WTC11 (cell line): ENCODE measurements around the gene CD79A. TPM values are rescaled to one million over a fixed set of nuclear protein-coding genes. Genes with fewer than 3 reads are reported as not detected.

Source experiments
- ATF1 ChIP-seq: sonication (generic); formaldehyde crosslinking; IDR thresholded peaks from 2 replicates; pipeline ENCODE4 v1.8.1; 2023; ENCODE audit warnings: mild to moderate bottlenecking, moderate library complexity, missing genetic modification reagents
- CREB1 ChIP-seq: sonication (generic); formaldehyde crosslinking; IDR thresholded peaks from 2 replicates; pipeline ENCODE4 v1.8.0; 2023; ENCODE audit warnings: mild to moderate bottlenecking, missing genetic modification reagents
- E2F4 ChIP-seq: sonication (generic); formaldehyde crosslinking; IDR thresholded peaks from 2 replicates; pipeline ENCODE4 v1.8.1; 2022; ENCODE audit warnings: low read depth, mild to moderate bottlenecking, moderate library complexity, missing genetic modification reagents, borderline replicate concordance
- E2F5 ChIP-seq: sonication (generic); formaldehyde crosslinking; IDR thresholded peaks from 2 replicates; pipeline ENCODE4 v1.8.1; 2022; ENCODE audit warnings: mild to moderate bottlenecking, moderate library complexity, missing genetic modification reagents
- ESRRA ChIP-seq: sonication (generic); formaldehyde crosslinking; IDR thresholded peaks from 2 replicates; pipeline ENCODE4 v1.8.1; 2022; ENCODE audit warnings: mild to moderate bottlenecking, missing genetic modification reagents, borderline replicate concordance
- FOXK1 ChIP-seq: sonication (generic); formaldehyde crosslinking; IDR thresholded peaks from 2 replicates; pipeline ENCODE4 v1.8.0; 2022; ENCODE audit warnings: mild to moderate bottlenecking, moderate library complexity, missing genetic modification reagents
- FOXP4 ChIP-seq: sonication (generic); formaldehyde crosslinking; IDR thresholded peaks from 2 replicates; pipeline ENCODE4 v1.8.0; 2022; ENCODE audit warnings: mild to moderate bottlenecking, missing genetic modification reagents
- GTF2I ChIP-seq: fragments of 250-450 bp; sonication (Bioruptor Pico); conservative IDR thresholded peaks from 2 replicates; pipeline ENCODE4 v1.4.0; 2021; ENCODE audit warnings: mild to moderate bottlenecking
- HMGA2 ChIP-seq: fragments of 250-450 bp; sonication (Bioruptor Pico); IDR thresholded peaks from 2 replicates; pipeline ENCODE4 v1.4.0; 2021; ENCODE audit warnings: mild to moderate bottlenecking, moderate library complexity
- IRF1 ChIP-seq: sonication (generic); formaldehyde crosslinking; IDR thresholded peaks from 2 replicates; pipeline ENCODE4 v1.8.0; 2023; ENCODE audit warnings: missing genetic modification reagents
- IRF2 ChIP-seq: sonication (generic); formaldehyde crosslinking; IDR thresholded peaks from 2 replicates; pipeline ENCODE4 v1.8.0; 2022; ENCODE audit warnings: low read depth, missing genetic modification reagents, borderline replicate concordance
- NR1H2 ChIP-seq: sonication (generic); formaldehyde crosslinking; IDR thresholded peaks from 2 replicates; pipeline ENCODE4 v1.9.0; 2021; ENCODE audit warnings: mild to moderate bottlenecking, moderate library complexity, missing genetic modification reagents
- NR2C2 ChIP-seq: sonication (generic); formaldehyde crosslinking; IDR thresholded peaks from 2 replicates; pipeline ENCODE4 v1.8.0; 2022; ENCODE audit warnings: mild to moderate bottlenecking, missing genetic modification reagents
- NR3C1 ChIP-seq: sonication (generic); formaldehyde crosslinking; conservative IDR thresholded peaks from 2 replicates; pipeline ENCODE4 v1.8.1; 2023; ENCODE audit warnings: low read depth, mild to moderate bottlenecking, missing genetic modification reagents
- OVOL2 ChIP-seq: fragments of 250-450 bp; sonication (Bioruptor Pico); IDR thresholded peaks from 2 replicates; pipeline ENCODE4 v1.9.0; 2021; ENCODE audit warnings: mild to moderate bottlenecking, borderline replicate concordance
- RELA ChIP-seq: sonication (generic); formaldehyde crosslinking; IDR thresholded peaks from 2 replicates; pipeline ENCODE4 v1.8.1; 2022; ENCODE audit warnings: missing genetic modification reagents, mild to moderate bottlenecking, borderline replicate concordance
- SOX15 ChIP-seq: fragments of 250-450 bp; sonication (Bioruptor Pico); IDR thresholded peaks from 2 replicates; pipeline ENCODE4 v1.9.0; 2021; ENCODE audit warnings: mild to moderate bottlenecking
- TCF7 ChIP-seq: sonication (generic); formaldehyde crosslinking; IDR thresholded peaks from 2 replicates; pipeline ENCODE4 v1.8.0; 2022; ENCODE audit warnings: mild to moderate bottlenecking, low read depth, missing genetic modification reagents, moderate library complexity
- TEAD4 ChIP-seq: sonication (generic); formaldehyde crosslinking; IDR thresholded peaks from 2 replicates; pipeline ENCODE4 v1.8.0; 2022; ENCODE audit warnings: mild to moderate bottlenecking, missing genetic modification reagents
- ZBTB43 ChIP-seq: sonication (generic); formaldehyde crosslinking; IDR thresholded peaks from 2 replicates; pipeline ENCODE4 v1.8.1; 2023; ENCODE audit warnings: mild to moderate bottlenecking, missing genetic modification reagents
- ZMAT4 ChIP-seq: fragments of 250-450 bp; sonication (Bioruptor Pico); IDR thresholded peaks from 2 replicates; pipeline ENCODE4 v1.9.0; 2021; ENCODE audit warnings: mild to moderate bottlenecking
- ZNF138 ChIP-seq: sonication (generic); formaldehyde crosslinking; conservative IDR thresholded peaks from 2 replicates; pipeline ENCODE4 v1.8.1; 2022; ENCODE audit warnings: mild to moderate bottlenecking, moderate library complexity, missing genetic modification reagents
- ZNF263 ChIP-seq: sonication (generic); formaldehyde crosslinking; IDR thresholded peaks from 2 replicates; pipeline ENCODE4 v1.8.1; 2022; ENCODE audit warnings: low read depth, mild to moderate bottlenecking, moderate library complexity, missing genetic modification reagents
- ZNF512 ChIP-seq: sonication (generic); formaldehyde crosslinking; IDR thresholded peaks from 2 replicates; pipeline ENCODE4 v1.8.1; 2022; ENCODE audit warnings: missing genetic modification reagents, borderline replicate concordance
- total RNA-seq: library from RNA; stranded (reverse); gene quantifications from 3 replicates; pipeline ENCODE4 v1.2.3, GENCODE V29; 2021
- TF ChIP-seq, protein P1 (sequence below): sonication (generic); formaldehyde crosslinking; IDR thresholded peaks from 2 replicates; pipeline ENCODE4 v1.8.1; 2023; ENCODE audit warnings: mild to moderate bottlenecking, missing genetic modification reagents, moderate library complexity
- TF ChIP-seq, protein P2 (sequence below): sonication (generic); formaldehyde crosslinking; IDR thresholded peaks from 2 replicates; pipeline ENCODE4 v1.8.1; 2022; ENCODE audit warnings: low read depth, missing genetic modification reagents, borderline replicate concordance
- TF ChIP-seq, protein P3 (sequence below): sonication (generic); formaldehyde crosslinking; conservative IDR thresholded peaks from 2 replicates; pipeline ENCODE4 v1.8.1; 2023; ENCODE audit warnings: mild to moderate bottlenecking, low read depth, missing genetic modification reagents, moderate library complexity

Gene CD79A
- total RNA-seq, 1 experiment from 2014 or later, result 0.42 TPM

- TF ChIP-seq E2F5 (CRISPR knock-in tag) (no peak), NR3C1 (CRISPR knock-in tag) (no peak), CREB1 (CRISPR knock-in tag) (0 out of 2 replicates have a peak, but pooled peaks have one; percentile 44), OVOL2 (CRISPR knock-in tag) (no peak), NR1H2 (CRISPR knock-in tag) (no peak), ZBTB43 (CRISPR knock-in tag) (0 out of 2 replicates have a peak, but pooled peaks have one; percentile 14), IRF2 (no peak), ZNF512 (CRISPR knock-in tag) (no peak), RELA (CRISPR knock-in tag) (peak; percentile 68), ESRRA (no peak), FOXP4 (no peak), ATF1 (CRISPR knock-in tag) (no peak), ZNF263 (no peak), TCF7 (CRISPR knock-in tag) (no peak), ZMAT4 (CRISPR knock-in tag) (no peak), GTF2I (no peak), HMGA2 (CRISPR knock-in tag) (no peak), E2F4 (no peak), FOXK1 (CRISPR knock-in tag) (no peak), ZNF138 (no peak), IRF1 (CRISPR knock-in tag) (no peak), SOX15 (no peak), NR2C2 (0 out of 2 replicates have a peak, but pooled peaks have one; percentile 37), TEAD4 (peak; percentile 43; the same call in 1 of the 2 replicates)
- TF ChIP-seq, protein P1, sequence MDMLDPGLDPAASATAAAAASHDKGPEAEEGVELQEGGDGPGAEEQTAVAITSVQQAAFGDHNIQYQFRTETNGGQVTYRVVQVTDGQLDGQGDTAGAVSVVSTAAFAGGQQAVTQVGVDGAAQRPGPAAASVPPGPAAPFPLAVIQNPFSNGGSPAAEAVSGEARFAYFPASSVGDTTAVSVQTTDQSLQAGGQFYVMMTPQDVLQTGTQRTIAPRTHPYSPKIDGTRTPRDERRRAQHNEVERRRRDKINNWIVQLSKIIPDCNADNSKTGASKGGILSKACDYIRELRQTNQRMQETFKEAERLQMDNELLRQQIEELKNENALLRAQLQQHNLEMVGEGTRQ, result no peak
- TF ChIP-seq, protein P2, sequence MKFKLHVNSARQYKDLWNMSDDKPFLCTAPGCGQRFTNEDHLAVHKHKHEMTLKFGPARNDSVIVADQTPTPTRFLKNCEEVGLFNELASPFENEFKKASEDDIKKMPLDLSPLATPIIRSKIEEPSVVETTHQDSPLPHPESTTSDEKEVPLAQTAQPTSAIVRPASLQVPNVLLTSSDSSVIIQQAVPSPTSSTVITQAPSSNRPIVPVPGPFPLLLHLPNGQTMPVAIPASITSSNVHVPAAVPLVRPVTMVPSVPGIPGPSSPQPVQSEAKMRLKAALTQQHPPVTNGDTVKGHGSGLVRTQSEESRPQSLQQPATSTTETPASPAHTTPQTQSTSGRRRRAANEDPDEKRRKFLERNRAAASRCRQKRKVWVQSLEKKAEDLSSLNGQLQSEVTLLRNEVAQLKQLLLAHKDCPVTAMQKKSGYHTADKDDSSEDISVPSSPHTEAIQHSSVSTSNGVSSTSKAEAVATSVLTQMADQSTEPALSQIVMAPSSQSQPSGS (CRISPR knock-in tag), result no peak
- TF ChIP-seq, protein P3, sequence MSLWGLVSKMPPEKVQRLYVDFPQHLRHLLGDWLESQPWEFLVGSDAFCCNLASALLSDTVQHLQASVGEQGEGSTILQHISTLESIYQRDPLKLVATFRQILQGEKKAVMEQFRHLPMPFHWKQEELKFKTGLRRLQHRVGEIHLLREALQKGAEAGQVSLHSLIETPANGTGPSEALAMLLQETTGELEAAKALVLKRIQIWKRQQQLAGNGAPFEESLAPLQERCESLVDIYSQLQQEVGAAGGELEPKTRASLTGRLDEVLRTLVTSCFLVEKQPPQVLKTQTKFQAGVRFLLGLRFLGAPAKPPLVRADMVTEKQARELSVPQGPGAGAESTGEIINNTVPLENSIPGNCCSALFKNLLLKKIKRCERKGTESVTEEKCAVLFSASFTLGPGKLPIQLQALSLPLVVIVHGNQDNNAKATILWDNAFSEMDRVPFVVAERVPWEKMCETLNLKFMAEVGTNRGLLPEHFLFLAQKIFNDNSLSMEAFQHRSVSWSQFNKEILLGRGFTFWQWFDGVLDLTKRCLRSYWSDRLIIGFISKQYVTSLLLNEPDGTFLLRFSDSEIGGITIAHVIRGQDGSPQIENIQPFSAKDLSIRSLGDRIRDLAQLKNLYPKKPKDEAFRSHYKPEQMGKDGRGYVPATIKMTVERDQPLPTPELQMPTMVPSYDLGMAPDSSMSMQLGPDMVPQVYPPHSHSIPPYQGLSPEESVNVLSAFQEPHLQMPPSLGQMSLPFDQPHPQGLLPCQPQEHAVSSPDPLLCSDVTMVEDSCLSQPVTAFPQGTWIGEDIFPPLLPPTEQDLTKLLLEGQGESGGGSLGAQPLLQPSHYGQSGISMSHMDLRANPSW (CRISPR knock-in tag), result no peak
Observed at GRCh38 chr19:41844601-41845000, 32.5 kb upstream of the CD79A start, which contains the start of gene LYPD4 (continued).
